GM12892 (cell line): ENCODE measurements around the gene NTF4.
"Not testable (repeated sequence)": the region's sequence is repeated elsewhere in the genome, so short reads cannot be mapped to it uniquely, and the experiment has no call there.

ENCODE experiments used
- DNase-seq: peaks from one replicate; pipeline ENCODE4 v3.0.0; 2011; ENCODE audit not compliant: insufficient read length
- FAIRE-seq: peaks from 2 replicates; lab custom pipeline; 2011; peaks lifted over from hg19 to GRCh38; lab: Jason Lieb, UNC
- POLR2A ChIP-seq: IDR thresholded peaks from 2 replicates; pipeline ENCODE4 v1.6.1; 2011; ENCODE audit warnings: low read depth, low read length, control low read depth
- POLR2AphosphoS5 ChIP-seq: IDR thresholded peaks from 2 replicates; pipeline ENCODE4 v1.6.1; 2011; ENCODE audit warnings: low read depth, low read length, control low read depth
- TAF1 ChIP-seq: IDR thresholded peaks from 2 replicates; pipeline ENCODE4 v1.6.1; 2011; ENCODE audit warnings: low read depth, mild to moderate bottlenecking, control low read depth, low read length, borderline replicate concordance

NTF4 gene

DNA sequence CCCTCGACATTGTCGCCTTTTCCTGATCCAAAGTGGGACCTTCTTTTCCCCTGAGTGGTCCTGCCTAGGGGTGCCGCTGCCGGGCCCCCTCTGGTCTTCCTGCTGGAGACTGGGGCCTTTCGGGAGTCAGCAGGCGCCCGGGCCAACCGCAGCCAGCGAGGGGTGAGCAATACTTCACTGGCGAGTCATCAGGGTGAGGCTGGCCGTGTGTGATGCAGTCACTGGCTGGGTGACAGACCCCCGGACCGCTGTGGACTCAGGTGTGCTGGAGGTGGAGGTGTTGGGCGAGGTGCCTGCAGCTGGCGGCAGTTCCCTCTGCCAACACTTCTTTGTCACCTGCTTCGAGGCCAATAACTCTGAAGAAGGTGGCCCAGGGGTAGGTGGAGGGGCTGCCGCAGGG, 22.4 kb downstream of the NTF4 start:
- TF ChIP-seq POLR2AphosphoS5, result no peak
- no peak for TF ChIP-seq POLR2A
- TF ChIP-seq TAF1, result no peak
- no peak for DNase-seq
- FAIRE-seq, result no peak

DNA sequence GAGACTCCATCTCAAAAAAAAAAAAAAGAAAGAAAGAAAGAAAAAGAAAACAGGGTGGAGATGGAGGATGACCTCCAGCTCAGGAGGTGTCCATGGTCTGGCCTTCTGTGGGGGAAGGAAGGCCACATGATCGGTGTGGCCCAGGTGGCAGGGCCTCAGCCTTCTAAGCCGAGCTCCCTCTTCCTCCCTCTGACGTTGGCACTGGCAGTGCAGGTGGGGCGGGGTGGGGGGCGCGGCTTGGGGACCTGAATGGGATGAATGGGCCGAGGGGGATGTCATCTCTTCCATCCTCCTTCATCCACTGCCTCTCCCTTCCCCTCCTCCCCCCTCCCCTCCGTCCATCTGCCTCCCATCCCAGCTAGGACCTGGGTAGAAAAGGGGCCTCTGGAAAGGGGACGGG, 24.9 kb downstream of the NTF4 start:
- FAIRE-seq, DNase-seq: not testable (repeated sequence)

DNA sequence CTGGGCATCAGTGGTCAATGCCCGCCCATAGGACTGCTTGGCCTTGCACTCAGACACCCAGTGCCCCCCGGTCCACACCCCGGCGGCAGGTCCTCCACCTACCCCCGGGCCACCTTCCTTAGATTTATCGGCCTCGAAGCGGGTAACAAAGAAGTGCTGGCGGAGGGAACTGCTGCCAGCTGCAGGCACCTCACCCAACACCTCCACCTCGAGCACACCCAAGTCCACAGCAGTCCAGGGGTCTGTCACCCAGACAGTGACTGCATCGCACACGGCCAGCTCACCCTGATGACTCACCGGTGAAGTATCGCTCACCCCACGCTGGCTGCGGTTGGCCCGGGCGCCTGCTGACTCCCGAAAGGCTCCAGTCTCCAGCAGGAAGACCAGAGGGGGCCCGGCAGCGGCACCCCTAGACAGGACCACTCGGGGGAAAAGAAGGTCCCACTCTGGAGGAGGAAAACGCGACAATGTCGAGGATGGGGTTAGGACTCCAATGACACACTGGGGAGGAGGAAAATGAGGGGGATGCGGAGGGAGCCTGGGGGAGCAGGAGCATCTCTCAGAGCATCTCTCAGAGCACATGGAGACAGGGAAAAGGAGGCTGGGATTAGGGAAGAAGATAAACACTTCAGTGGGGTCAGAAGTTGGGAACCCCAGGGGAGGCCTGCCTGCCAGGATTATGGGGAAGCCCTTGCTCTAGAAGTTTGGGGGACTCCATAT, 25.9 kb downstream of the NTF4 start:
- not testable (repeated sequence) for FAIRE-seq, DNase-seq

DNA sequence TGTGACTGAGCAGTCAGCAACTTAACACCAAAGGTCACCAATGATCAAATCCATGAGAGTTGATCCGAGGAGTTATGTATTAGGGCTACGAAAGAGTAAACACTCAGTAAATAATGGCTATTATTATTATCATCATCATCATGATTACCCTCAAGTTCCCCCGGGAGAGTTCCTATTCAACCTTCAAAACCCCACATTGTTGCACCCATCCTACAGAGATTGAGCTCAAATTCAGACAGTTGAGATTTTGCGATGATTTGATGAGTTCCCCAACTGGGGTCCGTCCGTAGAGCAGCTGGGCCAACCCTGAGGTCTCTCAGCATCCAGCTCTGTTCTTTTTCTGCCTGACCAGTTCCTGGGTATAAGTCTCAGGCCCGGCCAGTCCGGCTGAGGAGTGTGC, 26.5 kb downstream of the NTF4 start:
- DNase-seq, FAIRE-seq: not testable (repeated sequence)

DNA sequence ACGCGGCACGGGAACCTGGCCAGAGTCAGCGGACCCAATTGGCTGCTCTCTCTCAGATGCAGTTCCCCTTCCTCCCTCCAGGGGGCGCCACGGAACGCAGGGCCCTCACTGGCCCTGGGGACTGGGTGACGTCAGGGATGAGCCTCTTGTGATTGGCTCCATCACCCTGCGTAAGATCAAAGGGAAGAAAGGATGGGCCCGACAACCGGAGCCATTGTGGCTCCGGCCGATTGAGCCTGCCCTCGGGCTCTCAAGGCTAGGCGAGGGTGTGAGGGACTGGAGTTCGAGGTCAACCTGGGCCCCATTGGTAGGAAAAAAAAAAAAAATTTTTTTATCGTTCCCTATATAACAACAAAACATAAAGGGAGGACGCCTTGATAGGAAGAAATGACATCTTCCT, 27.8 kb downstream of the NTF4 start, which contains the start of gene CGB1:
Gene CGB1 (minus strand): TSS at position 81 of the 400 bp plus-strand sequence. CDS start 184 bp downstream, outside the sequence.
- not testable (repeated sequence) for FAIRE-seq

DNA sequence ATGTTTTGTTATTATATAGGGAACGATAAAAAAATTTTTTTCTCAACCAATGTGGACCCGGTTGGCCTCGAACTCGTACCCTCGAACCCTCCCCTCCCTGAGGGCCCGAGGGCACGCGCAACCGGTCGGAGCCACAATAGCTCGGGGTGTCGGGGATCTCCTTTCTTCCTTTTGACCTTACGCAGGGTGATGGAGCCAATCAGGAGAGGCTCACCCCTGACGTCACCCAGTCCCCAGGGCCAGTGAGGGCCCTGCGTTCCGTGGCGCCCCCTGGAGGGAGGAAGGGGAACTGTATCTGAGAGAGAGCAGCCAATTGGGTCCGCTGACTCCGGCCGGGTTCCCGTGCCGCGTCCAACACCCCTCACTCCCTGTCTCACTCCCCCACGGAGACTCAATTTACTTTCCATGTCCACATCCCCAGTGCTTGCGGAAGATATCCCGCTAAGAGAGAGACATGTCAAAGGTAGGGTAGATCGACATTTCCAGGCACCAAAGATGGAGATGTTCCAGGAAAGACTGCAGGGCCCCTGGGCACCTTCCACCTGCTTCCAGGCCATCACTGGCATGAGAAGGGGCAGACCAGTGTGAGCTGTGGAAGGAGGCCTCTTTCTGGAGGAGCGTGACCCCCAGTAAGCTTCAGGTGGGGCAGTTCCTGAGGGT, 32.8 kb downstream of the NTF4 start, which contains the start of gene CGB2:
Gene CGB2 (plus strand): TSS at position 249 of the 660 bp plus-strand sequence. CDS start 206 bp downstream, at position 455.
- FAIRE-seq, DNase-seq: not testable (repeated sequence)

More for the DNA sequence above, 27.8 kb downstream of the NTF4 start, which contains the start of gene CGB1:
- not testable (repeated sequence) for DNase-seq

DNA sequence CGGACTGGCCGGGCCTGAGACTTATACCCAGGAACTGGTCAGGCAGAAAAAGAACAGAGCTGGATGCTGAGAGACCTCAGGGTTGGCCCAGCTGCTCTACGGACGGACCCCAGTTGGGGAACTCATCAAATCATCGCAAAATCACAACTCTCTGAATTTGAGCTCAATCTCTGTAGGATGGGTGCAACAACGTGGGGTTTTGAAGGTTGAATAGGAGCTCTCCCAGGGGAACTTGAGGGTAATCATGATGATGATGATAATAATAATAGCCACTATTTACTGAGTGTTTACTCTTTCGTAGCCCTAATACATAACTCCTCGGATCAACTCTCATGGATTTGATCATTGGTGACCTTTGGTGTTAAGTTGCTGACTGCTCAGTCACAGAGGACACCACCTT, 34.3 kb downstream of the NTF4 start:
- FAIRE-seq, DNase-seq: not testable (repeated sequence)

DNA sequence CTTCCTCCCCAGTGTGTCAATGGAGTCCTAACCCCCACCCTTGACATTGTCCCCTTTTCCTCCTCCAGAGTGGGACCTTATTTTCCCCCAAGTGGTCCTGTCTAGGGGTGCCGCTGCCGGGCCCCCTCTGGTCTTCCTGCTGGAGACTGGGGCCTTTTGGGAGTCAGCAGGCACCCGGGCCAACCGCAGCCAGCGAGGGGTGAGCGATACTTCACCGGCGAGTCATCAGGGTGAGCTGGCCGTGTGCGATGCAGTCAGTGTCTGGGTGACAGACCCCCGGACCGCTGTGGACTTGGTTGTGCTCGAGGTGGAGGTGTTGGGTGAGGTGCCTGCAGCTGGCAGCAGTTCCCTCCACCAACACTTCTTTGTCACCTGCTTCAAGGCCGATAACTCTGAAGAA, 34.9 kb downstream of the NTF4 start:
- not testable (repeated sequence) for FAIRE-seq, DNase-seq

DNA sequence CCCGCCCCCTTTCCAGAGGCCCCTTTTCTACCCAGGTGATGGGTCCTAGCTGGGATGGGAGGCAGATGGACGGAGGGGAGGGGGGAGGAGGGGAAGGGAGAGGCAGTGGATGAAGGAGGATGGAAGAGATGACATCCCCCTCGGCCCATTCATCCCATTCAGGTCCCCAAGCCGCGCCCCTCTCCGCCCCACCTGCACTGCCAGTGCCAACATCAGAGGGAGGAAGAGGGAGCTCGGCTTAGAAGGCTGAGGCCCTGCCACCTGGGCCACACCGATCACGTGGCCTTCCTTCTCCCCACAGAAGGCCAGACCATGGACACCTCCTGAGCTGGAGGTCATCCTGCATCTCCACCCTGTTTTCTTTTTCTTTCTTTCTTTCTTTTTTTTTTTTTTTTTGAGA, 35.9 kb downstream of the NTF4 start:
- not testable (repeated sequence) for FAIRE-seq, DNase-seq

DNA sequence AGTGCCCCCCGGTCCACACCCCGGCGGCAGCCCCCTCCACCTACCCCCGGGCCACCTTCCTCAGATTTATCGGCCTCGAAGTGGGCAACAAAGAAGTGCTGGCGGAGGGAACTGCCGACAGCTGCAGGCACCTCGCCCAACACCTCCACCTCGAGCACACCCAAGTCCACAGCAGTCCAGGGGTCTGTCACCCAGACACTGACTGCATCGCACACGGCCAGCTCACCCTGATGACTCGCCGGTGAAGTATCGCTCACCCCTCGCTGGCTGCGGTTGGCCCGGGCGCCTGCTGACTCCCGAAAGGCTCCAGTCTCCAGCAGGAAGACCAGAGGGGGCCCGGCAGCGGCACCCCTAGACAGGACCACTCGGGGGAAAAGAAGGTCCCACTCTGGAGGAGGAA, 39.0 kb downstream of the NTF4 start:
- not testable (repeated sequence) for FAIRE-seq, DNase-seq

DNA sequence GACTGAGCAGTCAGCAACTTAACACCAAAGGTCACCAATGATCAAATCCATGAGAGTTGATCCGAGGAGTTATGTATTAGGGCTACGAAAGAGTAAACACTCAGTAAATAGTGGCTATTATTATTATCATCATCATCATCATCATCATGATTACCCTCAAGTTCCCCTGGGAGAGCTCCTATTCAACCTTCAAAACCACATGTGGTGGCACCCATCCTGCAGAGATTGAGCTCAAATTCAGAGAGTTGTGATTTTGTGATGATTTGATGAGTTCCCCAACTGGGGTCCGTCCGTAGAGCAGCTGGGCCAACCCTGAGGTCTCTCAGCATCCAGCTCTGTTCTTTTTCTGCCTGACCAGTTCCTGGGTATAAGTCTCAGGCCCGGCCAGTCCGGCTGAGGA, 39.5 kb downstream of the NTF4 start:
- not testable (repeated sequence) for DNase-seq, FAIRE-seq

DNA sequence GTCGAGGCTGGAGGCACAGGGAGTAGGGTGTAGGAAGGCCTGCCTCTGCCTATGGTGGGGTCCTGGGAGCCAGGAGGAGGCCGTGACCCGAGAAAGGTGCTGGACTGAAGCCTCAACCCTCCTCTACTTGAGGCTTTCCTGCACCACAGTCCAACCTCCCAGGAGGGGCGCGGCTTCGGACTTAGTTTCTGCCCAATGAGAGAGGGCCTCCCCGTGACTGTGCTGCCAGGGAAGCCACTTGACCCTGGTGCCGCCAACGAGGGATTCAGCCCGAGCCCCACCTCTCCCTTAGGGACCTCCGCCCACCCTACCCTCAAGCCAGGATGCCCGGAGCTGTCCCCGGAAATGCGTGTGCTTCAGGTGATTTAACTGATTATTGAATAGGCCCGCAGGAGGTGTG, 40.4 kb downstream of the NTF4 start, which contains the start of gene CGB3:
Gene CGB3 (minus strand): TSS at position 101 of the 400 bp plus-strand sequence. CDS start 362 bp downstream, outside the sequence.
- DNase-seq, FAIRE-seq: not testable (repeated sequence)

DNA sequence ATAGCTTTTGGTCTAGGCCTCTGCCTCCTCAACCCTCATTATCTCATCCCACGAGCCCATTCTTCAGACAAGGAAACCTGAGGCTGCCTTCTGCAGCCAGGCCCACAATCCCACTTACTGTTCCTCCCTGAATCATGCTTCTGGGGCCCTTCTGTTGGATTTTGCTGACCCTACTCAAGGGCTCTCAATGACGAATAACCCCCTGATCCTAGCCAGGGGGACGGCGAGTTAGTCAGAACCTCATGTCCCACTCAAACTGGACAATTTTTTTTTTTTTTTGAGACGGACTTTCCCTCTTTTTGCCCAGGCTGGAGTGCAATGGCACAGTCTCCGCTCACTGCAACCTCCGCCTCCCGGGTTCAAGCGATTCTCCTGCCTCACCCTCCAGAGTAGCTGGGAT, 42.5 kb downstream of the NTF4 start:
- FAIRE-seq (no peak), DNase-seq (no peak)
- no peak for TF ChIP-seq POLR2AphosphoS5
- no peak for TF ChIP-seq TAF1
- TF ChIP-seq POLR2A, result no peak
